ENCODE data around the gene PNPLA2.
A peak's percentile ranks its signal among the peaks of the same experiment; 100 is the strongest.

The PNPLA2 gene

GRCh38 chr11:848380-848931 lies 29.7 kb downstream of the PNPLA2 start:
- TF ChIP-seq CTCF (IDR thresholded peaks at IDR 0.05), result peak; percentile 75
- Histone ChIP-seq H3K9me3 (no peaks in the 10 kb centered on the region), H3K27ac (no peak overlapping the region), H3K4me3 (ENCODE audit: low read depth in 1 of 2, low read length in 1 of 2) (peak overlapping the region; percentile 59 to 66), H3K4me1 (ENCODE audit: control insufficient read depth in 1 of 2, insufficient read depth in 1 of 2, low read depth in 1 of 2, low read length in 1 of 2) (peaks cover 18 to 28% of the 10 kb centered on the region in 2 experiments), H3K27me3 (peaks cover 85% of the 10 kb centered on the region), H3K36me3 (no peaks in the 10 kb centered on the region)

DNA sequence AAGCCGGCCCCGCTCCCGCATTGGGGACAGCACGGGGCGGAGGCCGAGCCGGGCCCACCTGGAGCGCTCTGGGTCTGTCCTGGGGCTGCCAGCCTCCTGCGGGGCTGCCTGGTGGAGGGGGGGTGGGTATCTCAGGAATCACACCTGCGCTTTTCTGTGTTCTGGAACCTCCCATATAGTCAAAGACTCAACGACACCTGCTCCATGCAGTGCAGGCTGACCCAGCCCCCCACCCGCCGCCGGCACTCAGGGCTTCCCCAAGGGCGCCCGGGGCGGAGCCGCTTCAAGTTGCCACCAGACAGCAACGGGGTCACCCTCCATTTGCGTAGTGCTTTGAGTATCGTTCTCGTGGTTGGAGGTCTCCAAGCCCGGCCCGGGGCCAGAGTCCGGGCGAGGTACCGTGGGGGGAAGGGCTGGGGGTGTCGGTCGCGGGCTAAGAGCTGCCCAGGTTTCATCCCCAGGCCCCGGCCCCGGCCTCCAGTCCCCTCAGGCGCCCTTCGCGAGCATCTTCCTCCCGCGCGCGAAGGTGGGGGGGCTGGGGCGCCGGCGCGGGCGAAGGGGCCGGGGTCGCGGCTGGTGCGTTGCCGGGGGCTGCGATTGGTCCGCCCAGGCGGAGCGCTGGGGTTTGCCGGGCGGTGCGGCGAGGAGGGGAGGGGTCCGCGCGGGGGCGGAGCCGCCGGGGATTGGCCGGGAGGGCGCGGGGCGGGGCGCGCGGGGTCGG lies 30.6 kb downstream of the PNPLA2 start:
- H3K36me3 ChIP-seq, result no peaks in the 10 kb centered on the region
- TF ChIP-seq CTCF (IDR thresholded peaks at IDR 0.05), result no peak
- peaks cover 13 to 20% of the 10 kb centered on the region in 2 experiments for H3K4me1 ChIP-seq (ENCODE audit: control insufficient read depth in 1 of 2, insufficient read depth in 1 of 2, low read depth in 1 of 2, low read length in 1 of 2)
- H3K27me3 ChIP-seq, result peaks cover 77% of the 10 kb centered on the region
- H3K9me3 ChIP-seq, result no peaks in the 10 kb centered on the region
- peak overlapping the region; percentile 59 to 66 for H3K4me3 ChIP-seq (ENCODE audit: low read depth in 1 of 2, low read length in 1 of 2)
- no peak overlapping the region for H3K27ac ChIP-seq

DNA sequence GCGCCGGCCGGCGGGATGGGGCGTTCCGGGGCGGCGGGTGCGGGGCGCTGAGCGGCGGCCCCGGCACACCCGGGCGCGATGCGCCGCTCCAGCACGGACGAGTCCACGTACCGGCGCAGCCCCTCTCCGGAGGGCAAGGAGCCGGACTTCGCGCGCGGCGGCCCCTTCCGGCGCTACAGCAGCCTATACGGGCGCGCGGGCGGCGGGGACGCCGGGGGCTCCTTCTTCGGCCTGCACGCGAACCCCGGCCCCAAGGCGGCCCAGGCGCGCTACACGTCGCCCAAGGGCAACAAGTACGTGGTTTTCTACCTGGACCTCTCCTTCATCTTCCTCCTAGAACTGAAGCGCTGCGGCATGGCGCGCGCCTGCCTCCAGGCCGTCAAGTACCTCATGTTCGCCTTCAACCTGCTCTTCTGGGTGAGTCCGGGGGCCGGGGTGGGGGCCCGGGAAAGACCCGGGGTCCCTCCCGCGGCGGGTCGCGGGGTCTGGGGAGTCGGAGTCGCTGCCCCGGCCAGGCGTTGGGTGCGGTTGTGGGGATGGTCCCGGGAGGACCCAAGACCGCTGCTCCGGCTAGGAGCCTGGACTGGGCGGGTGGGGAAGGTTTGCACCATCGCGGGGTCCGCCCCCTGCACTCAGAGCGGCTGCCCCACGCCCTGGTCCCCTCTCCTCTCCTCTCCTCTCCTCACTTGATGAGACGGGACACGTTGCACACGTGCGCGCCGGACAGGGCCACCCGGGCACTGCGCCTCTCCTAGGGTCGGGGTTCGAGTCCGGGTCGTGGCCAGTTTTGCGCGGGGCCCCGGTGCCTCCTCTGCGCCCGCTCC lies 31.4 kb downstream of the PNPLA2 start:
- Histone ChIP-seq H3K27me3 (peaks cover 68% of the 10 kb centered on the region), H3K27ac (no peak overlapping the region), H3K4me1 (ENCODE audit: control insufficient read depth in 1 of 2, insufficient read depth in 1 of 2, low read depth in 1 of 2, low read length in 1 of 2) (peaks cover 13 to 15% of the 10 kb centered on the region in 2 experiments), H3K36me3 (no peaks in the 10 kb centered on the region), H3K9me3 (no peaks in the 10 kb centered on the region), H3K4me3 (ENCODE audit: low read depth in 1 of 2, low read length in 1 of 2) (peak overlapping the region; percentile 41 to 59)
- no peak for TF ChIP-seq CTCF (IDR thresholded peaks at IDR 0.05)

DNA sequence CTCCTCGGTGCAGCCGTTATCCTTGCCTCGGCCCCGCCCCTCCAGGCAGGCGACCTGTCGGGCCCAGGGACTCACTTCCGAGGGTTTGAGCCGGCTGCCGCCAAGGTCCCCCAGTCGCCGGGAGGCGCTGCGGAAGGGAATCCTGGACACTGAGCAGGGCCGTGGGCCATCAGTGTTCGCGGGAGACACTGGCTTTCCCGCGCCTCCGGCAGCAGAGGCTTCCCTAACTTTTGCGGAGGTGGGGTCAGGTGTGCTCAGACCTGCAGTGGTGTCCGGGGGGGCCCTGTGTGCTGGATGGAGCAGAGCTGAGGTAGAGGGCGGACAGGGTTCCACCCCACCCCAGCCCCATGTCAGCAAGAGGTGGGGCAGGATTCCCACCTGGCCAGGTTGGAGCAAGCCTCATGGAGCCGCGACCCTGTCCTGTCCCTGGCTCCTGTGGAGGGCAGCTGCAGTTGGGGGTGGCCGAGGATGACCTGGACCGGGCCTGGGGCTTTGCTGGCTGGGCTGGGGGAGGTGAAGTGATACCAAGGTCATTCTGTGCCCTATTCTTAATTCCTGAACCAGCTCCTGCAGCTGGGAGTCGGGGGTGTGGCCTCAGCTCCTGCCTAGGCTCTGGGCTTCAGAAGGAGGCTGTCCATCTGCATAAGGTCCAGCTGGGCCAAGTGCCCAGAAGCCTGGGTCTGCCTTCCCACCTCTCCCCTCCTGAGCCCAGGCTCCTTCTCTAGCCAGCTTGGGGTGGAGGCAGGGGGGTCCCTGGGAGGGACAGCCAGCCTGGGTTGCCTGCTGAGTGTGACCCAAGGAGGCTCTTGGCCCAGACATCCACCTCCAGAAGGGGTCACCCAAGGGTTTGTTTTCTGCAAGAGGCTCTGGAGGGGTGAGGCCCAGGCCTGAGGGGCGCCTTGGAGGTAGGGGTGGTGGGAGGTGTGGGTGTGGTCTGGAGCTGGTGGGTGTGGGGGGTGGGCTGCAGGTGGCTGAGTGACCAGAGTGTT lies 32.4 kb downstream of the PNPLA2 start:
- TF ChIP-seq CTCF (IDR thresholded peaks at IDR 0.05), result no peak
- no peaks in the 10 kb centered on the region for H3K9me3 ChIP-seq
- no peak overlapping the region for H3K27ac ChIP-seq
- H3K36me3 ChIP-seq, result no peaks in the 10 kb centered on the region
- H3K27me3 ChIP-seq, result peaks cover 59% of the 10 kb centered on the region
- H3K4me1 ChIP-seq (ENCODE audit: control insufficient read depth in 1 of 2, insufficient read depth in 1 of 2, low read depth in 1 of 2, low read length in 1 of 2), result peaks cover 13 to 15% of the 10 kb centered on the region in 2 experiments
- no peak overlapping the region for H3K4me3 ChIP-seq (ENCODE audit: low read depth in 1 of 2, low read length in 1 of 2)

DNA sequence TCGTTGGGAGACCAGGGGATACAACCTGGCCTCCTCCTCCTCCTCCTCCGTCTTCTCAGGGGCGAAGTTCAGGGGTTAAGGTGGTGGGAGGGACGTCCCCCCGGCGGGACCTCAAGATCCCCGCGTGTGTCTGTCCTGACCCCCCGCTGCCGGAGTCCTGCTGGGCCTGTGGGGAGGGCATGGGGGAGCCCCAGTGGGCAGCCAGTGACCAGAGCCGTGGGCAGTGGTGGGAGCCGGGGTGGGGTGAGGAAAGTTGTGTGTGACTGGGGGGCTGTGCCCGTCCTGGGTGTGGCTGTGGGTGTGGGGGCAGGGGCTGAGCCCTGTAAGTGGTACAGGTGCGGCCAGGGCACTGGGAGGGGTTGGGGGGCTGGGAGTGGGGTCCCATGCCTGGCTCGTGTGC lies 34.0 kb downstream of the PNPLA2 start:
- Histone ChIP-seq H3K4me3 (ENCODE audit: low read depth in 1 of 2, low read length in 1 of 2) (no peak overlapping the region), H3K27me3 (peaks cover 42% of the 10 kb centered on the region), H3K27ac (no peak overlapping the region), H3K4me1 (ENCODE audit: control insufficient read depth in 1 of 2, insufficient read depth in 1 of 2, low read depth in 1 of 2, low read length in 1 of 2) (peaks cover 13 to 15% of the 10 kb centered on the region in 2 experiments), H3K9me3 (no peaks in the 10 kb centered on the region), H3K36me3 (no peaks in the 10 kb centered on the region)
- no peak for TF ChIP-seq CTCF (IDR thresholded peaks at IDR 0.05)

Data from neutrophil (primary cell).